Measurements from ENCODE around the gene TTC34. TPM values are rescaled to one million over a fixed set of nuclear protein-coding genes. Genes with fewer than 3 reads are reported as not detected.

Gene TTC34
- polyA plus RNA-seq, 1 of the 3 experiments (the other 2 are of a cell fraction), result 0.16 TPM

- WGBS (ENCODE audit: low lambda C conversion rate), result 39% methylated on average over 10 of the region's 12 CpGs
- DNase-seq, result no peak
- no peaks in the 10 kb centered on the region for H4K20me1 ChIP-seq (ENCODE audit: insufficient read depth)
- no peak overlapping the region for H3K27ac ChIP-seq (ENCODE audit: low read depth in 2 of 2, low read length in 1 of 2)
- H2AFZ ChIP-seq (ENCODE audit: low read depth), result no peak overlapping the region
- H3K4me3 ChIP-seq (ENCODE audit: low read depth in 2 of 2, low read length in 1 of 2), result no peak overlapping the region
- no peak overlapping the region for H3K4me2 ChIP-seq
- H3K9me2 ChIP-seq, result no peaks in the 10 kb centered on the region
- no peaks in the 10 kb centered on the region for H3F3A ChIP-seq (replicated peaks; ENCODE audit: insufficient read depth)
- ChIA-PET CTCF (interaction anchor here (1.3 kb wide), 2 partner anchors 13 to 66 kb away, joined by 3 to 4 read pairs; no protein-coding TSS in a partner anchor), POLR2A (no interaction called here)
- H3K27me3 ChIP-seq (ENCODE audit: insufficient read depth), result peaks cover 8% of the 10 kb centered on the region; the same call in 1 of the 2 replicates
- no peaks in the 10 kb centered on the region for H3K79me2 ChIP-seq (ENCODE audit: insufficient read depth)
- TF ChIP-seq IRF3 (IDR thresholded peaks at IDR 0.05; ENCODE audit: low read depth, low read length) (no peak), RFX5 (IDR thresholded peaks at IDR 0.05; ENCODE audit: low read length) (no peak), JUND (IDR thresholded peaks at IDR 0.05) (no peak), CTCF (IDR thresholded peaks at IDR 0.05) (no peak), NRF1 (IDR thresholded peaks at IDR 0.05; ENCODE audit: low read depth, low read length) (no peak), SMC3 (IDR thresholded peaks at IDR 0.05; ENCODE audit: low read depth, low read length) (no peak)
- no peak overlapping the region for H3K9ac ChIP-seq
- no peaks in the 10 kb centered on the region for H3K36me3 ChIP-seq (replicated peaks in 1 of 2; ENCODE audit: control insufficient read depth in 1 of 2, insufficient read depth in 2 of 2, low read length in 1 of 2)
- no peaks in the 10 kb centered on the region for H3K4me1 ChIP-seq (ENCODE audit: control insufficient read depth in 1 of 2, insufficient read depth in 2 of 2, low read depth in 1 of 2, low read length in 1 of 2)
- no peaks in the 10 kb centered on the region for H3K9me3 ChIP-seq
Measured at GRCh38 chr1:2623571-2624337, 177.7 kb downstream of the TTC34 start.

- no peak overlapping the region for H3K4me2 ChIP-seq
- no peaks in the 10 kb centered on the region for H3K9me2 ChIP-seq
- H4K20me1 ChIP-seq (ENCODE audit: insufficient read depth), result no peaks in the 10 kb centered on the region
- H3K79me2 ChIP-seq (ENCODE audit: insufficient read depth), result no peaks in the 10 kb centered on the region
- WGBS (ENCODE audit: low lambda C conversion rate), result 0% methylated on average over 1 of the region's 1 CpG
- no peaks in the 10 kb centered on the region for H3K9me3 ChIP-seq
- no peak overlapping the region for H3K4me3 ChIP-seq (ENCODE audit: low read depth in 2 of 2, low read length in 1 of 2)
- ChIA-PET POLR2A (no interaction called here), CTCF (no interaction called here)
- H3K4me1 ChIP-seq (ENCODE audit: control insufficient read depth in 1 of 2, insufficient read depth in 2 of 2, low read depth in 1 of 2, low read length in 1 of 2), result no peaks in the 10 kb centered on the region
- H3F3A ChIP-seq (replicated peaks; ENCODE audit: insufficient read depth), result no peaks in the 10 kb centered on the region
- H3K36me3 ChIP-seq (replicated peaks in 1 of 2; ENCODE audit: control insufficient read depth in 1 of 2, insufficient read depth in 2 of 2, low read length in 1 of 2), result no peaks in the 10 kb centered on the region
- H3K27ac ChIP-seq (ENCODE audit: low read depth in 2 of 2, low read length in 1 of 2), result no peak overlapping the region
- no peak overlapping the region for H2AFZ ChIP-seq (ENCODE audit: low read depth)
- no peak for TF ChIP-seq GATA2 (CRISPR knock-in tag; IDR thresholded peaks at IDR 0.05)
- no peak for TF ChIP-seq FOXJ3 (CRISPR knock-in tag; IDR thresholded peaks at IDR 0.05)
- no peak for TF ChIP-seq JUND (IDR thresholded peaks at IDR 0.05)
- TF ChIP-seq FOXM1 (IDR thresholded peaks at IDR 0.05; ENCODE audit: low read depth), result no peak
- no peaks in the 10 kb centered on the region; the same call in 1 of the 2 replicates for H3K27me3 ChIP-seq (ENCODE audit: insufficient read depth)
- no peak overlapping the region for H3K9ac ChIP-seq
- DNase-seq, result no peak
Measured at GRCh38 chr1:2617971-2618470, 183.5 kb downstream of the TTC34 start.
